ENCODE data around the gene RFT1.

Gene RFT1

GRCh38 chr3:53134631-53135232, 4.5 kb upstream of the RFT1 start:
- Histone ChIP-seq H3K27ac (ENCODE audit: poor library complexity, severe bottlenecking) (no peak overlapping the region), H3K27me3 (ENCODE audit: insufficient read depth, poor library complexity, severe bottlenecking) (no peaks in the 10 kb centered on the region), H3K36me3 (ENCODE audit: low read depth) (no peaks in the 10 kb centered on the region), H3K4me3 (ENCODE audit: severe bottlenecking) (no peak overlapping the region), H3K9me3 (ENCODE audit: severe bottlenecking) (no peaks in the 10 kb centered on the region), H3K4me1 (ENCODE audit: insufficient read depth, poor library complexity, severe bottlenecking) (no peaks in the 10 kb centered on the region)
- TF ChIP-seq CTCF (IDR thresholded peaks at IDR 0.05; ENCODE audit: poor library complexity, severe bottlenecking) = peak; percentile 77
- ATAC-seq (ENCODE audit: low read depth) = peak; percentile 80
- no peak for DNase-seq (ENCODE audit: low spot score)

GRCh38 chr3:53132347-53132746, 2.1 kb upstream of the RFT1 start:
- H3K4me1 ChIP-seq (ENCODE audit: insufficient read depth, poor library complexity, severe bottlenecking) = peaks cover 4% of the 10 kb centered on the region

GRCh38 chr3:53131096-53131495, 861 bp upstream of the RFT1 start:
- no peaks in the 10 kb centered on the region for H3K27me3 ChIP-seq (ENCODE audit: insufficient read depth, poor library complexity, severe bottlenecking)
- DNase-seq (ENCODE audit: low spot score) = no peak
- no peak for ATAC-seq (ENCODE audit: low read depth)
- peaks cover 4% of the 10 kb centered on the region for H3K4me1 ChIP-seq (ENCODE audit: insufficient read depth, poor library complexity, severe bottlenecking)
- no peak for TF ChIP-seq CTCF (IDR thresholded peaks at IDR 0.05; ENCODE audit: poor library complexity, severe bottlenecking)
- H3K27ac ChIP-seq (ENCODE audit: poor library complexity, severe bottlenecking) = peak overlapping the region; percentile 38
- H3K4me3 ChIP-seq (ENCODE audit: severe bottlenecking) = peak overlapping the region; percentile 83
- no peaks in the 10 kb centered on the region; the same call in 1 of the 2 replicates for H3K36me3 ChIP-seq (ENCODE audit: low read depth)
- no peaks in the 10 kb centered on the region for H3K9me3 ChIP-seq (ENCODE audit: severe bottlenecking)

More at GRCh38 chr3:53132347-53132746, 2.1 kb upstream of the RFT1 start:
- DNase-seq (ENCODE audit: low spot score) (no peak), ATAC-seq (ENCODE audit: low read depth) (no peak)
- Histone ChIP-seq H3K27me3 (ENCODE audit: insufficient read depth, poor library complexity, severe bottlenecking) (no peaks in the 10 kb centered on the region), H3K36me3 (ENCODE audit: low read depth) (no peaks in the 10 kb centered on the region), H3K4me3 (ENCODE audit: severe bottlenecking) (no peak overlapping the region), H3K9me3 (ENCODE audit: severe bottlenecking) (no peaks in the 10 kb centered on the region), H3K27ac (ENCODE audit: poor library complexity, severe bottlenecking) (no peak overlapping the region)
- no peak for TF ChIP-seq CTCF (IDR thresholded peaks at IDR 0.05; ENCODE audit: poor library complexity, severe bottlenecking)

- no peak for TF ChIP-seq CTCF (IDR thresholded peaks at IDR 0.05; ENCODE audit: poor library complexity, severe bottlenecking)
- Histone ChIP-seq H3K27ac (ENCODE audit: poor library complexity, severe bottlenecking) (peak overlapping the region; percentile 38), H3K4me1 (ENCODE audit: insufficient read depth, poor library complexity, severe bottlenecking) (peaks cover 4% of the 10 kb centered on the region), H3K36me3 (ENCODE audit: low read depth) (peaks cover 17% of the 10 kb centered on the region), H3K4me3 (ENCODE audit: severe bottlenecking) (peak overlapping the region; percentile 83), H3K9me3 (ENCODE audit: severe bottlenecking) (no peaks in the 10 kb centered on the region), H3K27me3 (ENCODE audit: insufficient read depth, poor library complexity, severe bottlenecking) (no peaks in the 10 kb centered on the region)
- no peak for DNase-seq (ENCODE audit: low spot score)
- no peak for ATAC-seq (ENCODE audit: low read depth)
These were observed 891 bp downstream of the RFT1 start for GRCh38 chr3:53129344-53129743.

GRCh38 chr3:53126601-53127000, 3.6 kb downstream of the RFT1 start:
- ATAC-seq (ENCODE audit: low read depth) = no peak
- Histone ChIP-seq H3K27me3 (ENCODE audit: insufficient read depth, poor library complexity, severe bottlenecking) (no peaks in the 10 kb centered on the region), H3K9me3 (ENCODE audit: severe bottlenecking) (no peaks in the 10 kb centered on the region), H3K27ac (ENCODE audit: poor library complexity, severe bottlenecking) (no peak overlapping the region), H3K4me1 (ENCODE audit: insufficient read depth, poor library complexity, severe bottlenecking) (peaks cover 4% of the 10 kb centered on the region), H3K4me3 (ENCODE audit: severe bottlenecking) (no peak overlapping the region), H3K36me3 (ENCODE audit: low read depth) (peaks cover 43% of the 10 kb centered on the region)
- TF ChIP-seq CTCF (IDR thresholded peaks at IDR 0.05; ENCODE audit: poor library complexity, severe bottlenecking) = no peak
- DNase-seq (ENCODE audit: low spot score) = no peak

Data from RWPE2 (cell line).